ENCODE measurements around the gene EDDM13. TPM values are rescaled to one million over a fixed set of nuclear protein-coding genes. Genes with fewer than 3 reads are reported as not detected.

Gene EDDM13
- total and polyA plus RNA-seq, 11 donors, result 0.42 TPM; not detected in 10

GRCh38 chr19:56271151-56271550 lies 1.4 kb upstream of the EDDM13 start:
- no peak overlapping the region for H3K27ac ChIP-seq
- DNase-seq (no peak), ATAC-seq (no peak)
- H3K9me3 ChIP-seq, result no peaks in the 10 kb centered on the region
- intact Hi-C loops (cut with DNase I), result no loop called here
- WGBS, 4 donors, result 83 to 88% (median 86%) methylated on average over 6 of the region's 6 CpGs
- H3K36me3 ChIP-seq, result no peaks in the 10 kb centered on the region
- TF ChIP-seq POLR2A (IDR thresholded peaks at IDR 0.05) (no peak), CTCF (IDR thresholded peaks at IDR 0.05) (no peak)
- H3K4me1 ChIP-seq, result peaks cover 0 to 3% (median 0%) of the 10 kb centered on the region in 12 donors
- no peak overlapping the region for H3K4me3 ChIP-seq
- no peaks in the 10 kb centered on the region for H3K27me3 ChIP-seq

DNA sequence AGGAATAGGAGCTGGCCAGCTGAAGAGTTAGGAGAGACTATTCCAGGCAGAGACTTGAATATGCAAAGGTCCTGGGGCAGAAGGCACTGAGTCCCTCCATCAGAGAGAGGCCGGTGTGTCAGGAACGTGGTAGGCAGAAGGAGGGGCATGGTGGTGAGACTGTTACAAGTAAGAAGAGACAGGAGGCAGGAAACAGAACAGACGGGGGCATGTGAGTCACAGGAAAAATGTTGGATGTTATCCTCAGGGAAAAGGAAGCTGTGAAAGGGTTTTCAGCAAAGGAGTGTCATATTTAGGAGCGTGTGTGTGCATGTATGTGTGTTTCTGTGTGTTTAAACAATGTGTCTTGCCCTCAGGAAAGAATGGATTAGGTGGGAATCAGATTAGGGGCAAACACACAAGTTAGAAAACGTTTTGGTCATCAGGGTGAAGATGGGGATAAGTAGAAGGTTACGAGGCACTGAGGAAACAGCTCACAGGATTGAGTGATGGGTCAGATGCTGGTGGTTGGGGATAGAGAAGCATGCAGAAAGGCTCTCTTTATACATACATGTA lies 1.1 kb downstream of the EDDM13 start:
- intact Hi-C loops (cut with DNase I), result no loop called here
- 47 to 56% (median 50%) methylated on average over 6 of the region's 6 CpGs for WGBS, 4 donors
- Histone ChIP-seq H3K27ac (no peak overlapping the region), H3K36me3 (peaks cover 0 to 8% (median 0%) of the 10 kb centered on the region in 9 donors), H3K4me1 (peaks cover 0 to 3% (median 0%) of the 10 kb centered on the region in 12 donors), H3K27me3 (no peaks in the 10 kb centered on the region), H3K9me3 (peaks cover 0 to 5% (median 0%) of the 10 kb centered on the region in 12 donors), H3K4me3 (no peak overlapping the region)
- DNase-seq, result no peak
- ATAC-seq, result no peak
- TF ChIP-seq CTCF (IDR thresholded peaks at IDR 0.05) (no peak), POLR2A (IDR thresholded peaks at IDR 0.05) (no peak)

- TF ChIP-seq POLR2A (IDR thresholded peaks at IDR 0.05) (no peak), CTCF (IDR thresholded peaks at IDR 0.05) (no peak)
- Histone ChIP-seq H3K36me3 (peaks cover 0 to 12% (median 5%) of the 10 kb centered on the region in 9 donors), H3K9me3 (no peaks in the 10 kb centered on the region), H3K27ac (no peak overlapping the region), H3K4me1 (no peaks in the 10 kb centered on the region), H3K4me3 (no peak overlapping the region), H3K27me3 (no peaks in the 10 kb centered on the region)
- WGBS, 4 donors, result 93 to 99% (median 96%) methylated on average over 4 of the region's 4 CpGs
- ATAC-seq, result no peak
- intact Hi-C loops (cut with DNase I), result no loop called here
- DNase-seq, result no peak
These were observed 10.3 kb downstream of the EDDM13 start for GRCh38 chr19:56282809-56283208.

DNA sequence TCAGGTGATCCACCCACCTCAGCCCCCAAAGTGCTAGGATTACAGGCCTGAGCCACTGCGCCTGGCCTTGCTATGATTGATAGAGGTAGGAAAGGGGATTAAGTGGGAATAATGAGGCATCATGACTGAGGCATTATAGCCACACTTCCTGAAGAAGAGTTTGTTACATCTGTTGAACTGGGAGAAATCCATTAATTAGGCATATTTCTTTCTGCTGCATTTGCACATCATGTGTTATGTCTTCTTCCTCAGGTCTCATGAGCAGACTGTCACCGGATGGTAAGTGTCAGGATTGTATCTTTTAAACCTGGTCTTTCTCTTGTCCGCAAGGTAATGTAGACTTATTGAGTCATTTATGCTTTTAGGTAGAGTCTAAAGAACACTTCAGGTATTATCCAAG lies 12.2 kb downstream of the EDDM13 start:
- no peaks in the 10 kb centered on the region for H3K27me3 ChIP-seq
- no peak for DNase-seq
- ATAC-seq, result no peak
- TF ChIP-seq POLR2A (IDR thresholded peaks at IDR 0.05), result no peak
- no peak for TF ChIP-seq CTCF (IDR thresholded peaks at IDR 0.05)
- H3K4me1 ChIP-seq, result no peaks in the 10 kb centered on the region
- no peaks in the 10 kb centered on the region for H3K9me3 ChIP-seq
- intact Hi-C loops (cut with DNase I), result no loop called here
- WGBS, 4 donors, result 94 to 97% (median 96%) methylated on average over 3 of the region's 3 CpGs
- no peak overlapping the region for H3K27ac ChIP-seq
- no peak overlapping the region for H3K4me3 ChIP-seq
- H3K36me3 ChIP-seq, result peaks cover 0 to 14% (median 5%) of the 10 kb centered on the region in 9 donors
